Kidney epithelial cell (primary cell): ENCODE measurements around the gene SPEG. TPM values are rescaled to one million over a fixed set of nuclear protein-coding genes. Genes with fewer than 3 reads are reported as not detected.

ENCODE experiments used
- DNase-seq: peaks from one replicate; pipeline ENCODE4 v3.0.0-alpha.2; 2010; ENCODE audit warnings: low read depth
- H3K27me3 ChIP-seq: 2 replicates; pipeline ENCODE4 v1.6.0; 2011; ENCODE audit warnings: low read length; ENCODE audit not compliant: control insufficient read depth, insufficient read depth
- H3K36me3 ChIP-seq: 2 replicates; pipeline ENCODE4 v1.5.1; 2011; ENCODE audit warnings: low read length; ENCODE audit not compliant: control insufficient read depth, insufficient read depth
- H3K4me3 ChIP-seq: 2 replicates; pipeline ENCODE4 v1.5.1; 2011; ENCODE audit warnings: low read depth, mild to moderate bottlenecking, control low read depth, low read length
- total RNA-seq: library from RNA; depleted of rRNA; stranded (reverse); fragments of >200 nt; gene quantifications from 2 replicates; pipeline ENCODE4 v1.2.3, GENCODE V29; 2015
- TF ChIP-seq, protein P1 (sequence below): IDR thresholded peaks from 2 replicates; pipeline ENCODE4 v1.5.1; 2011; ENCODE audit warnings: mild to moderate bottlenecking, moderate library complexity, low read length, control low read depth, inconsistent platforms; ENCODE audit not compliant: insufficient read depth, poor library complexity, severe bottlenecking

SPEG gene
- total RNA-seq, 1 donor from 2014 or later = 9.9 TPM

DNA sequence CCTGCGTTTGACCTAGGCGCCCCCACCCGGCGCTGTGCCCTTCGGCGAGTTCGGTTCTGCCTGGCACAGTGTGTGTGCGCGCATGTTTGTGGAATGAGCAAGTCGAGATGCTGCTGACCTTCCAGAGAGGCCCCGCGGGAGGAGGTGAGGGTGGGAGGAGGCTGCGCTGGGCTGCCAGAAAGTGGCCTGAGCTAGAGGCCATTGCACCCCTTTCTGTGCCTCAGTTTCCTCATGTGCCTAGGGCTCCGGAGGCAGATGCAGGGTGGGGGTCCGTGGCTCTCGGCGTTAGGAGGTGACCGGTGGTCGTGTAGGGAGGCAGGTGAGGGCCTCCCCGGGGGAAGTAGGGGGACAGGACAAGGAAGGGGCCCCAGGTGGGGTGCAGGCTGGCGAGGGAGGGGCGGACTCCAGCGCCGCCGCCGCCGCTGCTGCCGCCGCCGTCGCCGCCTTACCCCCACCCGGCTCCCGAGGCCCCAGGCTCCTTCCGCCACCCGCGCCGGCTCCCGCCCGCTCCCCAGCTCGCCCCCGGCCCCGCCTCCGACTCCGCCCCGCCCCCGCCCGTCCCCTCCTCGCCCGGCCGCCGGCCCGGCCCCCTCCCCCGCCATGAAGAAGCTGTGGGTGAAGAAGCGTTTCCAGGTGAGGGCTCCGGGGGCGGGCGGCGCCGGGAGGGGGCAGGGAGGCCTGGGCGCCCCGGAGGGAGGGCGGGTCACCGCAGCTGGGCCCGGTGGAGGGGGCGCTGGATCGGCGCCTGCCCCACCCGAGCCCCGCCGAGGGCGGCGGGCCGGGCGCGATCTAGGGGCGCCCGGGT, 7.0 kb downstream of the SPEG start:
- DNase-seq = no peak
- H3K36me3 ChIP-seq = no peaks in the 10 kb centered on the region
- peaks cover 3% of the 10 kb centered on the region for H3K27me3 ChIP-seq
- TF ChIP-seq, protein P1, sequence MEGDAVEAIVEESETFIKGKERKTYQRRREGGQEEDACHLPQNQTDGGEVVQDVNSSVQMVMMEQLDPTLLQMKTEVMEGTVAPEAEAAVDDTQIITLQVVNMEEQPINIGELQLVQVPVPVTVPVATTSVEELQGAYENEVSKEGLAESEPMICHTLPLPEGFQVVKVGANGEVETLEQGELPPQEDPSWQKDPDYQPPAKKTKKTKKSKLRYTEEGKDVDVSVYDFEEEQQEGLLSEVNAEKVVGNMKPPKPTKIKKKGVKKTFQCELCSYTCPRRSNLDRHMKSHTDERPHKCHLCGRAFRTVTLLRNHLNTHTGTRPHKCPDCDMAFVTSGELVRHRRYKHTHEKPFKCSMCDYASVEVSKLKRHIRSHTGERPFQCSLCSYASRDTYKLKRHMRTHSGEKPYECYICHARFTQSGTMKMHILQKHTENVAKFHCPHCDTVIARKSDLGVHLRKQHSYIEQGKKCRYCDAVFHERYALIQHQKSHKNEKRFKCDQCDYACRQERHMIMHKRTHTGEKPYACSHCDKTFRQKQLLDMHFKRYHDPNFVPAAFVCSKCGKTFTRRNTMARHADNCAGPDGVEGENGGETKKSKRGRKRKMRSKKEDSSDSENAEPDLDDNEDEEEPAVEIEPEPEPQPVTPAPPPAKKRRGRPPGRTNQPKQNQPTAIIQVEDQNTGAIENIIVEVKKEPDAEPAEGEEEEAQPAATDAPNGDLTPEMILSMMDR = no peak
- peak overlapping the region; percentile 58 for H3K4me3 ChIP-seq

DNA sequence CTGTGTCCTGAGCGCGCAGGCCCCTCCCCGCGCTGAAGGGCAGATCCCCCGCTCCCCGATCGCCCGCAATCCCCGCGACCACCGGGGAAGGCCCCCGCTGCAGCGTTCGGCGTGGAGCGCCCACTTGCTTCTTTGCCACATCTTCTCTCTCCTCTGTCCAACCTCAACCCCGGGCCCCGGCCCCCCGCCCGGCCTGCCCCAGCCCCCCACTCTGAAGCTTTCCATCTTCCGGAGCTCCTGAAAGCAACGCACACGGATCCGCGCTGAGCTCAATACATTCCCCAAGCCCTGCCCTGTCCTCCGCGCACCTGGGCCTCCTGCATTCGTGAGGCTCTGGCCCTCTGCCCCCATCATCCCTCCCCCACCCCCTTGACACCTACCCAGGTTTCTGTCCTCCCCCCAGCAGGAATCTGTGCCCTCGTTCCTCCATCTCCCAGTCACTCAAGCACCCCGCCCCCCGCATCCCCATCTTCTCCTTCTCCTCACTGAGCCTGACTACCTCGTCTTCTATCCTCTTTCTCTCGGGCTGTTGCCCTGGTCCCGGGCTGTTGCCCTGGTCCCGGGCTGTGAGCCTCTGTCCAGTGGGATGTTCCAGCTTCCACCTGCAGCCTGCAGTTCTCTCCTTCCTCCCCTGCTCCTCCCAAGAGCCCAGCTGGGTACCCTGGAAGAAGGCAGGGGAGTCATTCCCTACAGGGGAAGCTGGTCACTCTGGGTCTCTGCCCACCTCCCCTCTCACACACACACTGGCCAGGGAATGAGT, 7.8 kb downstream of the SPEG start:
- H3K36me3 ChIP-seq = no peaks in the 10 kb centered on the region
- H3K27me3 ChIP-seq = peaks cover 6% of the 10 kb centered on the region
- DNase-seq = no peak
- H3K4me3 ChIP-seq = peak overlapping the region; percentile 58
- TF ChIP-seq, protein P1 = no peak

DNA sequence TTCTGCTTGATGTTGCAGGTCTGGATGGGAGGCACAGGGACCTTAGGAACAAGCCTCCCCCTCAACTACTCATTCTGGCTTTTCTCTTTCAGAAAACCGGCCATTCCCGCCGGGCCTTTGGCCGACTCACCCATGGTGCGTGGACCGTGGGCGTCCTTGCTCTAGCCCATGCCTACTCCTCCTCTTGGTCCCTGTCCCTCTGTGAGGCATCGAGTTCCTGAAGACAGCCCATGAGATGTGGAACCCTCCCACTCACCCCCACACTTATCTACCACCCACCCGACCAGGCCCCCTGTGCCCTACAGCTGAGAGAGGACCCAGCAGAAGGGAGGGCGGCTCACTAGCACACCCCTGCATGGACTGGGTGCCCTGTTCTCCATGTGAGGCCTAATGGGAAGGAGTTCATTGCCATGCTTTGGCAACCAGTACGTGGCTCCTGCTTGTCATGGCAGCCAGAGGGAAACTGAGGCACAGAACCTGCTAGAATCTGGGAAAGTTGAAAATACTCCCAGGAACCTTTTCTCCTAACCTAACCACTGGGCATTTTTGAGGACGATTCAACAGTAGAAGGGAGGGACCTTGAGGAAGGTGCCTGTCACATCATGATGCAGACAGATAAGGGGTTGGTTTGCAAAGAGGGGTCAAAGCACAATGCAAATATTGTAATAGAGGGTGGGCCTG, 8.5 kb downstream of the SPEG start:
- Histone ChIP-seq H3K4me3 (no peak overlapping the region), H3K27me3 (peaks cover 13% of the 10 kb centered on the region), H3K36me3 (no peaks in the 10 kb centered on the region)
- no peak for DNase-seq
- TF ChIP-seq, protein P1 = no peak

DNA sequence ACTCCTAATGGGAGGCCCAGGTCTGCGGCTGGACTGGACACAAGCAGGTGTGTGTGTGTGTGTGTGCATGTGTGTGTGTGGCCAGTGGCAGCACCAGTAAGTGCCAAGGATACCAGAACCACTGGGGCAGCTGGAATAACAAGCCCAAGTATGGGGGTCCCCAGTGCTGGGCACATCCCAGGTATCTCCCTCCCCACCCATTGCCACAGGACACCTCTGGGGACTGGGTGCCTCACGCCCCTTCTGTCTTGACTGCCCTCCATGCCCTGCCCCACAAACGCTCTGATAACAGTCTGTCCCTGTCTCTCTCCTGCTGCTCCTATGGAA, 9.0 kb downstream of the SPEG start:
- peaks cover 16% of the 10 kb centered on the region for H3K27me3 ChIP-seq
- TF ChIP-seq, protein P1 = no peak
- H3K36me3 ChIP-seq = no peaks in the 10 kb centered on the region
- no peak overlapping the region for H3K4me3 ChIP-seq
- no peak for DNase-seq

DNA sequence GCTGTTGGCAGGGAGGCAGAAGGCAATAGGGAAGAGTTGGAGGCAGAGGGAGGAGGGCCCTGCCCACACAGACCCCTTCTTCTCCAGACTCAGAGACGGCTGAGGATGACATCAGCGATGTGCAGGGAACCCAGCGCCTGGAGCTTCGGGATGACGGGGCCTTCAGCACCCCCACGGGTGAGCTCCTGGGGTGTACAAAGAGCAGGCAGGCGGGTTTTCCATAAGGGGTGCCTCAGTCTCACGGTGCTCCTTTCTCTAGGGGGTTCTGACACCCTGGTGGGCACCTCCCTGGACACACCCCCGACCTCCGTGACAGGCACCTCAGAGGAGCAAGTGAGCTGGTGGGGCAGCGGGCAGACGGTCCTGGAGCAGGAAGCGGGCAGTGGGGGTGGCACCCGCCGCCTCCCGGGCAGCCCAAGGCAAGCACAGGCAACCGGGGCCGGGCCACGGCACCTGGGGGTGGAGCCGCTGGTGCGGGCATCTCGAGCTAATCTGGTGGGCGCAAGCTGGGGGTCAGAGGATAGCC, 10.0 kb downstream of the SPEG start:
- no peak overlapping the region for H3K4me3 ChIP-seq
- H3K36me3 ChIP-seq = peaks cover under 1% of the 10 kb centered on the region
- H3K27me3 ChIP-seq = peaks cover 16% of the 10 kb centered on the region
- TF ChIP-seq, protein P1 = no peak
- DNase-seq = no peak
